Chondrocyte (in vitro differentiated cells): ENCODE measurements around the gene NHLRC4. TPM values are rescaled to one million over a fixed set of nuclear protein-coding genes. Genes with fewer than 3 reads are reported as not detected.

Experiments
- DNase-seq: peaks from one replicate; pipeline ENCODE4 v3.0.0; 2021; ENCODE audit warnings: mixed read lengths, low spot score
- H3K27ac Mint-ChIP-seq: one replicate; pipeline ENCODE4 v1.8.0; 2021; ENCODE audit warnings: mild to moderate bottlenecking, moderate library complexity, mixed read lengths; ENCODE audit not compliant: unreplicated experiment
- H3K27me3 Mint-ChIP-seq: 2 replicates; pipeline ENCODE4 v1.8.0; 2021; ENCODE audit warnings: low read depth, mixed read lengths
- H3K36me3 Mint-ChIP-seq: 2 replicates; pipeline ENCODE4 v1.8.0; 2021; ENCODE audit warnings: low read depth, mixed read lengths
- H3K4me1 Mint-ChIP-seq: 2 replicates; pipeline ENCODE4 v1.8.0; 2021; ENCODE audit warnings: low read depth, mild to moderate bottlenecking, mixed read lengths
- H3K4me3 Mint-ChIP-seq: one replicate; pipeline ENCODE4 v1.8.0; 2021; ENCODE audit warnings: mild to moderate bottlenecking, moderate library complexity, mixed read lengths; ENCODE audit not compliant: unreplicated experiment
- H3K9me3 Mint-ChIP-seq: 2 replicates; pipeline ENCODE4 v1.8.0; 2021; ENCODE audit warnings: low read depth, mixed read lengths
- CTCF ChIP-seq: fragments of 200-600 bp; sonication (generic); IDR thresholded peaks from 2 replicates; pipeline ENCODE4 v1.5.0; 2021; ENCODE audit warnings: antibody characterized with exemption, mild to moderate bottlenecking, moderate library complexity
- long read RNA-seq: library from polyadenylated mRNA; stranded (forward); transcript quantifications from one replicate; pipeline ENCODE4 v2.0.0, GENCODE V29; 2021
- total RNA-seq: library from RNA; stranded (reverse); gene quantifications from 3 replicates; pipeline ENCODE4 v1.2.1, GENCODE V29; 2021

NHLRC4 gene
- total RNA-seq: not detected in 3 replicates
- long read RNA-seq: 0 reads

GRCh38 chr16:566475-567372 is at the start of gene NHLRC4:
Gene NHLRC4, plus strand, starts transcription at chr16:567005. Its CDS starts 1,043 bp downstream, at chr16:568048.
- Mint-ChIP-seq H3K36me3 (no peaks in the 10 kb centered on the region), H3K27ac (no peak within 1 kb of the TSS), H3K4me1 (peaks cover 23% of the 10 kb centered on the region), H3K4me3 (no peak within 1 kb of the TSS), H3K27me3 (peaks cover 5% of the 10 kb centered on the region), H3K9me3 (no peaks in the 10 kb centered on the region)
- peak; percentile 9 for TF ChIP-seq CTCF
- no peak for DNase-seq

GRCh38 chr16:518858-519257 is 47.9 kb upstream of the NHLRC4 start:
- H3K27me3 Mint-ChIP-seq: no peaks in the 10 kb centered on the region
- H3K36me3 Mint-ChIP-seq: peaks cover 9% of the 10 kb centered on the region
- no peak overlapping the region for H3K4me3 Mint-ChIP-seq
- DNase-seq: peak; percentile 54
- no peaks in the 10 kb centered on the region for H3K9me3 Mint-ChIP-seq
- no peaks in the 10 kb centered on the region for H3K4me1 Mint-ChIP-seq
- TF ChIP-seq CTCF: no peak
- H3K27ac Mint-ChIP-seq: no peak overlapping the region

GRCh38 chr16:519425-519824 is 47.4 kb upstream of the NHLRC4 start:
- no peak overlapping the region for H3K27ac Mint-ChIP-seq

GRCh38 chr16:519841-520687 is 46.7 kb upstream of the NHLRC4 start:
- no peak overlapping the region for H3K4me3 Mint-ChIP-seq
- DNase-seq: no peak
- no peaks in the 10 kb centered on the region for H3K27me3 Mint-ChIP-seq
- no peak for TF ChIP-seq CTCF
- peaks cover 6% of the 10 kb centered on the region for H3K4me1 Mint-ChIP-seq
- H3K36me3 Mint-ChIP-seq: peaks cover 5% of the 10 kb centered on the region
- H3K27ac Mint-ChIP-seq: no peak overlapping the region
- no peaks in the 10 kb centered on the region for H3K9me3 Mint-ChIP-seq

More at GRCh38 chr16:519425-519824, 47.4 kb upstream of the NHLRC4 start:
- no peak overlapping the region for H3K4me3 Mint-ChIP-seq
- no peak for DNase-seq
- TF ChIP-seq CTCF: no peak
- H3K9me3 Mint-ChIP-seq: no peaks in the 10 kb centered on the region
- peaks cover 6% of the 10 kb centered on the region for H3K4me1 Mint-ChIP-seq
- no peaks in the 10 kb centered on the region for H3K27me3 Mint-ChIP-seq
- peaks cover 7% of the 10 kb centered on the region for H3K36me3 Mint-ChIP-seq

- H3K9me3 Mint-ChIP-seq: no peaks in the 10 kb centered on the region
- no peak for TF ChIP-seq CTCF
- peaks cover 14% of the 10 kb centered on the region for H3K4me1 Mint-ChIP-seq
- H3K36me3 Mint-ChIP-seq: peaks cover 7% of the 10 kb centered on the region
- H3K27me3 Mint-ChIP-seq: no peaks in the 10 kb centered on the region
- no peak overlapping the region for H3K27ac Mint-ChIP-seq
- no peak for DNase-seq
- no peak overlapping the region for H3K4me3 Mint-ChIP-seq
These were observed 46.0 kb upstream of the NHLRC4 start for GRCh38 chr16:520847-521246.
